WTC11 (cell line): ENCODE data around the gene RPL29.

Experiments
- CTCF ChIP-seq: fragments of 200-600 bp; IDR thresholded peaks from 2 replicates; pipeline ENCODE4 v1.8.0; 2022; ENCODE audit warnings: antibody characterized with exemption
- E2F5 ChIP-seq: sonication (generic); formaldehyde crosslinking; IDR thresholded peaks from 2 replicates; pipeline ENCODE4 v1.8.1; 2022; ENCODE audit warnings: mild to moderate bottlenecking, moderate library complexity, missing genetic modification reagents
- SOX15 ChIP-seq: fragments of 250-450 bp; sonication (Bioruptor Pico); IDR thresholded peaks from 2 replicates; pipeline ENCODE4 v1.9.0; 2021; ENCODE audit warnings: mild to moderate bottlenecking
- USF2 ChIP-seq: sonication (generic); formaldehyde crosslinking; IDR thresholded peaks from 2 replicates; pipeline ENCODE4 v1.8.1; 2023; ENCODE audit warnings: mild to moderate bottlenecking, missing genetic modification reagents, moderate library complexity
- ZNF423 ChIP-seq: fragments of 250-450 bp; sonication (Bioruptor Pico); IDR thresholded peaks from 2 replicates; pipeline ENCODE4 v2.1.2; 2022; ENCODE audit warnings: mild to moderate bottlenecking, moderate library complexity

- TF ChIP-seq ZNF423 (CRISPR knock-in tag) (no peak), USF2 (no peak), CTCF (no peak), SOX15 (CRISPR knock-in tag) (no peak), E2F5 (no peak)
These were observed 19.7 kb downstream of the RPL29 start for GRCh38 chr3:51975852-51976549.
